K562 (cell line): Measurements from ENCODE around the gene HHIPL1. TPM values are rescaled to one million over a fixed set of nuclear protein-coding genes. Genes with fewer than 3 reads are reported as not detected.

ENCODE experiments used
- ATAC-seq: fragments of 200-7000 bp; cut with Tn5 transposase; 3 replicates; pipeline ENCODE4 v1.9.1; 2020; ENCODE audit warnings: moderate library complexity
- BruUV-seq: library from RNA; stranded (reverse); fragments of 400-500 nt; replicated peaks from 2 replicates; lab custom pipeline; 2021; lab: Mats Ljungman, UMichigan
- CTCF ChIA-PET: fragments of 300-600 bp; formaldehyde crosslinking; extraction: SDS; loops from one replicate; lab custom pipeline; 2021; ENCODE audit warnings: low intra/inter-chr PET ratio; lab: Yijun Ruan, JAX
- POLR2A ChIA-PET: fragments of 300-600, 350-650 bp; sonication (Branson Sonifier 250); formaldehyde crosslinking; extraction: SDS; loops from one replicate; lab custom pipeline; 2021; ENCODE audit warnings: antibody characterized with exemption, inconsistent platforms; lab: Yijun Ruan, JAX
- DNase-seq, 4 experiments: peaks; one replicate each; pipeline versions ENCODE4 v3.0.0 to v3.0.0-alpha.2; 2011 to 2018; ENCODE audit warnings: low spot score in 3 of 4, mixed read lengths in 3 of 4; ENCODE audit errors: extremely low read depth in 1 of 4
- FAIRE-seq: peaks from 2 replicates; lab custom pipeline; 2011; peaks lifted over from hg19 to GRCh38; lab: Jason Lieb, UNC
- H2AFZ ChIP-seq: 2 replicates; pipeline ENCODE4 v1.6.0; 2011; ENCODE audit warnings: low read depth, low read length, control low read depth, inconsistent platforms
- H3K27ac ChIP-seq: fragments of 200-600 bp; 3 replicates; pipeline ENCODE4 v1.8.0; 2011; ENCODE audit warnings: low read depth, mild to moderate bottlenecking, control low read depth, inconsistent platforms, low read length, moderate library complexity, mixed read lengths; ENCODE audit errors: extremely low read depth
- H3K27me3 ChIP-seq, 2 experiments: fragments of 300-600 bp in 1 of 2; 2 replicates in 1 of 2; 3 replicates in 1 of 2; pipeline versions ENCODE4 v1.6.0 to v1.8.0; 2011; ENCODE audit warnings: inconsistent platforms in 2 of 2, low read length in 2 of 2, mild to moderate bottlenecking in 1 of 2, mixed read lengths in 1 of 2, moderate library complexity in 1 of 2; ENCODE audit not compliant: control insufficient read depth in 2 of 2, insufficient read depth in 2 of 2
- H3K36me3 ChIP-seq: fragments of 300-600 bp; 3 replicates; pipeline ENCODE4 v1.8.0; 2011; ENCODE audit warnings: mild to moderate bottlenecking, low read length, inconsistent platforms; ENCODE audit not compliant: control insufficient read depth, insufficient read depth
- H3K4me1 ChIP-seq, 2 experiments: fragments of 200-600 bp in 1 of 2; replicated peaks in 1 of 2; 2 replicates in 1 of 2; 3 replicates in 1 of 2; pipeline versions ENCODE4 v1.5.1 to v1.8.0; 2011; ENCODE audit warnings: inconsistent platforms in 2 of 2, low read length in 2 of 2, mild to moderate bottlenecking in 1 of 2, mixed read lengths in 1 of 2, moderate library complexity in 1 of 2; ENCODE audit not compliant: control insufficient read depth in 2 of 2, insufficient read depth in 2 of 2
- H3K4me2 ChIP-seq: 2 replicates; pipeline ENCODE4 v1.6.1; 2011; ENCODE audit warnings: low read length, control low read depth, inconsistent platforms, mixed read lengths; ENCODE audit not compliant: insufficient read depth
- H3K4me3 ChIP-seq: fragments of 200-600 bp; sonication (generic), shearing (Covaris generic); 2 replicates; pipeline ENCODE4 v1.5.1; 2016; ENCODE audit warnings: control low read depth, inconsistent platforms
- H3K79me2 ChIP-seq: fragments of 200-600 bp; 3 replicates; pipeline ENCODE4 v1.8.0; 2011; ENCODE audit warnings: low read length, inconsistent platforms; ENCODE audit not compliant: control insufficient read depth, insufficient read depth
- H3K9ac ChIP-seq, 2 experiments: 2 replicates each; pipeline versions ENCODE4 v1.6.0 to v1.6.1; 2011; ENCODE audit warnings: low read depth in 2 of 2, low read length in 2 of 2, control low read depth in 1 of 2, inconsistent platforms in 1 of 2, mild to moderate bottlenecking in 1 of 2, mixed read lengths in 1 of 2; ENCODE audit not compliant: insufficient read depth in 1 of 2
- H3K9me1 ChIP-seq: one replicate; pipeline ENCODE4 v1.6.0; 2011; ENCODE audit warnings: inconsistent platforms, mild to moderate bottlenecking, low read length, moderate library complexity; ENCODE audit not compliant: control insufficient read depth, insufficient read depth
- H3K9me3 ChIP-seq: replicated peaks from 2 replicates; pipeline ENCODE4 v1.5.1; 2011; ENCODE audit warnings: low read depth, low read length, inconsistent platforms; ENCODE audit not compliant: control insufficient read depth, insufficient read depth
- H4K20me1 ChIP-seq: replicated peaks from 2 replicates; pipeline ENCODE4 v1.6.1; 2011; ENCODE audit warnings: low read length, inconsistent platforms, mixed read lengths; ENCODE audit not compliant: control insufficient read depth, insufficient read depth
- ARHGAP35 ChIP-seq: fragments of 450-650 bp; IDR thresholded peaks from 2 replicates; pipeline ENCODE4 v1.6.1; 2018; ENCODE audit not compliant: partially characterized antibody
- ATF1 ChIP-seq, 2 experiments: fragments of 450-650 bp in 1 of 2; IDR thresholded peaks; 2 replicates each; pipeline ENCODE4 v1.6.1; 2016; ENCODE audit warnings: missing compliant biosample characterization in 1 of 2, missing genetic modification characterization in 1 of 2
- BCLAF1 ChIP-seq, 2 experiments: fragments of 450-650 bp in 1 of 2; IDR thresholded peaks; 2 replicates each; pipeline ENCODE4 v1.6.1; 2011 to 2017; ENCODE audit warnings: low read depth in 2 of 2, antibody characterized with exemption in 1 of 2, borderline replicate concordance in 1 of 2, low read length in 1 of 2, mild to moderate bottlenecking in 1 of 2, mixed read lengths in 1 of 2; ENCODE audit not compliant: control insufficient read depth in 1 of 2
- CHD4 ChIP-seq: fragments of 200-600 bp; sonication (generic); IDR thresholded peaks from 3 replicates; pipeline ENCODE4 v1.6.1; 2012; ENCODE audit warnings: low read depth, mild to moderate bottlenecking, mixed read lengths, low read length, inconsistent platforms; ENCODE audit not compliant: insufficient read depth, insufficient replicate concordance, poor library complexity, severe bottlenecking
- GABPB1 ChIP-seq: sonication (generic); formaldehyde crosslinking; IDR thresholded peaks from 2 replicates; pipeline ENCODE4 v1.8.0; 2022; ENCODE audit warnings: mild to moderate bottlenecking, missing genetic modification reagents
- MYBL2 ChIP-seq, 2 experiments: fragments of 450-650 bp in 1 of 2; sonication (generic) in 1 of 2; formaldehyde crosslinking in 1 of 2; IDR thresholded peaks; 2 replicates each; pipeline versions ENCODE4 v1.6.1 to v1.8.1; 2017 to 2022; ENCODE audit warnings: borderline replicate concordance in 1 of 2, inconsistent platforms in 1 of 2, low read depth in 1 of 2, mild to moderate bottlenecking in 1 of 2, missing genetic modification reagents in 1 of 2, moderate library complexity in 1 of 2
- NONO ChIP-seq, 2 experiments: fragments of 200-400 bp in 1 of 2; fragments of 450-650 bp in 1 of 2; formaldehyde crosslinking in 1 of 2; IDR thresholded peaks; 2 replicates each; pipeline ENCODE4 v1.6.1; 2017; ENCODE audit warnings: low read depth in 2 of 2, mild to moderate bottlenecking in 2 of 2, moderate library complexity in 2 of 2, low read length in 1 of 2
- PURB ChIP-seq: sonication (generic); formaldehyde crosslinking; IDR thresholded peaks from 2 replicates; pipeline ENCODE4 v1.9.0; 2021; ENCODE audit warnings: low read depth, mild to moderate bottlenecking, missing genetic modification reagents
- RAD51 ChIP-seq: fragments of 450-650 bp; IDR thresholded peaks from 2 replicates; pipeline ENCODE4 v1.7.1; 2016; ENCODE audit warnings: low read depth, mild to moderate bottlenecking, borderline replicate concordance
- SIRT6 ChIP-seq: IDR thresholded peaks from one replicate; pipeline ENCODE4 v1.6.1; 2012; ENCODE audit warnings: low read depth, mild to moderate bottlenecking, control low read depth, inconsistent platforms, low read length, moderate library complexity
- SIX5 ChIP-seq, 2 experiments: IDR thresholded peaks; 2 replicates each; pipeline ENCODE4 v1.6.1; 2011; ENCODE audit warnings: low read length in 2 of 2, borderline replicate concordance in 1 of 2, low read depth in 1 of 2, mild to moderate bottlenecking in 1 of 2, moderate library complexity in 1 of 2; ENCODE audit not compliant: insufficient read depth in 1 of 2
- STAT5B ChIP-seq: fragments of 250-450 bp; sonication (Bioruptor Pico); IDR thresholded peaks from 2 replicates; pipeline ENCODE4 v1.8.0; 2021; ENCODE audit warnings: mild to moderate bottlenecking, inconsistent platforms
- TEAD4 ChIP-seq, 2 experiments: sonication (generic) in 1 of 2; formaldehyde crosslinking in 1 of 2; IDR thresholded peaks; 2 replicates each; pipeline versions ENCODE4 v1.6.1 to v1.8.0; 2012 to 2022; ENCODE audit warnings: borderline replicate concordance in 1 of 2, inconsistent platforms in 1 of 2, low read length in 1 of 2, mild to moderate bottlenecking in 1 of 2, missing genetic modification reagents in 1 of 2
- ZNF311 ChIP-seq: fragments of 250-450 bp; sonication (Bioruptor Pico); IDR thresholded peaks from 2 replicates; pipeline ENCODE4 v1.4.0; 2020; ENCODE audit warnings: mild to moderate bottlenecking, moderate library complexity
- ZNF445 ChIP-seq: fragments of 250-450 bp; sonication (Bioruptor Pico); IDR thresholded peaks from 2 replicates; pipeline ENCODE4 v1.4.0; 2020; ENCODE audit warnings: low read depth, mild to moderate bottlenecking, moderate library complexity
- WGBS: fragments of 100-300 bp; shearing (Covaris generic); methylation state at CpG from one replicate; pipeline ENCODE4 v1.1.6; 2016; ENCODE audit warnings: low coverage, mixed read lengths; ENCODE audit not compliant: insufficient coverage; ENCODE audit errors: missing lambda C conversion rate; 5-methylcytosine and 5-hydroxymethylcytosine counted together
- in situ Hi-C: fragments of 300-500 bp; cut with MboI; formaldehyde crosslinking; loops from 4 replicates; pipeline ENCODE4 v1.15.0; 2018; ENCODE audit warnings: inconsistent platforms, mixed read lengths
- intact Hi-C: fragments of 100-400 bp; cut with micrococcal nuclease; formaldehyde crosslinking; loops from 2 replicates; pipeline ENCODE4 v1.14.2; 2022
- polyA plus RNA-seq, 8 experiments: library from polyadenylated mRNA; depleted of rRNA in 4 of 8; stranded (reverse) in 5 of 8; unstranded in 3 of 8; fragments of >200 nt; fragmentation: Nextera tagmentation in 2 of 8; fragmentation: Illumina TruSeq in 1 of 8; extraction: Ambion mirVana in 2 of 8; extraction: Trizol in 1 of 8; gene quantifications; 2 replicates each; pipeline versions ENCODE4 v1.2.1 to v1.2.3, GENCODE V29; 2011 to 2014; ENCODE audit warnings: inconsistent platforms in 1 of 8, missing spikeins in 1 of 8
- total RNA-seq, 7 experiments: library from RNA; depleted of rRNA in 6 of 7; stranded (reverse); fragments of >200 nt in 6 of 7; fragmentation: Illumina TruSeq in 2 of 7; extraction: Trizol in 2 of 7; gene quantifications; 2 replicates each; pipeline versions ENCODE4 v1.2.1 to v1.2.3, GENCODE V29; 2011 to 2021; ENCODE audit warnings: low replicate concordance in 1 of 7

Gene HHIPL1
- total and polyA plus RNA-seq, 9 of the 15 experiments (the other 6 are each of a cell fraction or from before 2014, with no cell fraction given) = not detected

- ATAC-seq (no peak), FAIRE-seq (no peak), DNase-seq (no peak)
- Histone ChIP-seq H3K36me3 (no peaks in the 10 kb centered on the region), H4K20me1 (no peaks in the 10 kb centered on the region), H3K79me2 (no peaks in the 10 kb centered on the region), H3K4me2 (no peak overlapping the region), H3K27me3 (no peaks in the 10 kb centered on the region), H2AFZ (no peak overlapping the region), H3K9ac (no peak overlapping the region), H3K4me1 (no peaks in the 10 kb centered on the region), H3K27ac (no peak overlapping the region), H3K9me3 (peaks cover 4% of the 10 kb centered on the region), H3K4me3 (no peak overlapping the region), H3K9me1 (no peaks in the 10 kb centered on the region)
- in situ Hi-C loops (no loop called here), intact Hi-C loops (no loop called here)
- CTCF ChIA-PET = no interaction called here
- BruUV-seq = no TSS peak
- 2% methylated on average over 7 of the region's 8 CpGs for WGBS
- POLR2A ChIA-PET = no interaction called here
- TF ChIP-seq SIRT6 (no peak), PURB (CRISPR knock-in tag) (no peak), NONO (IDR thresholded peaks at IDR 0.05; ENCODE audit: low read depth in 2 of 2, low read length in 1 of 2) (no peak), STAT5B (no peak), ARHGAP35 (no peak), ZNF311 (CRISPR knock-in tag) (no peak), RAD51 (no peak), MYBL2 (IDR thresholded peaks at IDR 0.05; ENCODE audit: low read depth) (no peak), MYBL2 (CRISPR knock-in tag; IDR thresholded peaks at IDR 0.05; ENCODE audit: borderline replicate concordance) (no peak), ATF1 (CRISPR knock-in tag; IDR thresholded peaks at IDR 0.05) (no peak), ATF1 (tag; IDR thresholded peaks at IDR 0.05) (no peak), CHD4 (no peak), BCLAF1 (IDR thresholded peaks at IDR 0.05; ENCODE audit: borderline replicate concordance in 1 of 2, control insufficient read depth in 1 of 2, low read depth in 2 of 2, low read length in 1 of 2) (no peak), SIX5 (IDR thresholded peaks at IDR 0.05; ENCODE audit: borderline replicate concordance in 1 of 2, insufficient read depth in 1 of 2, low read depth in 1 of 2, low read length in 2 of 2) (no peak), TEAD4 (IDR thresholded peaks at IDR 0.05; ENCODE audit: low read length) (no peak), TEAD4 (CRISPR knock-in tag; IDR thresholded peaks at IDR 0.05; ENCODE audit: borderline replicate concordance) (no peak), ZNF445 (CRISPR knock-in tag) (no peak), GABPB1 (no peak)
These were observed 61.4 kb downstream of the HHIPL1 start for GRCh38 chr14:99706107-99706900.
